Measurements from ENCODE around the gene SETDB2. TPM values are rescaled to one million over a fixed set of nuclear protein-coding genes. Genes with fewer than 3 reads are reported as not detected.

Gene SETDB2
- total RNA-seq, 2 experiments from 2014 or later = 11.3 to 11.5 TPM

- TF ChIP-seq, protein P1, sequence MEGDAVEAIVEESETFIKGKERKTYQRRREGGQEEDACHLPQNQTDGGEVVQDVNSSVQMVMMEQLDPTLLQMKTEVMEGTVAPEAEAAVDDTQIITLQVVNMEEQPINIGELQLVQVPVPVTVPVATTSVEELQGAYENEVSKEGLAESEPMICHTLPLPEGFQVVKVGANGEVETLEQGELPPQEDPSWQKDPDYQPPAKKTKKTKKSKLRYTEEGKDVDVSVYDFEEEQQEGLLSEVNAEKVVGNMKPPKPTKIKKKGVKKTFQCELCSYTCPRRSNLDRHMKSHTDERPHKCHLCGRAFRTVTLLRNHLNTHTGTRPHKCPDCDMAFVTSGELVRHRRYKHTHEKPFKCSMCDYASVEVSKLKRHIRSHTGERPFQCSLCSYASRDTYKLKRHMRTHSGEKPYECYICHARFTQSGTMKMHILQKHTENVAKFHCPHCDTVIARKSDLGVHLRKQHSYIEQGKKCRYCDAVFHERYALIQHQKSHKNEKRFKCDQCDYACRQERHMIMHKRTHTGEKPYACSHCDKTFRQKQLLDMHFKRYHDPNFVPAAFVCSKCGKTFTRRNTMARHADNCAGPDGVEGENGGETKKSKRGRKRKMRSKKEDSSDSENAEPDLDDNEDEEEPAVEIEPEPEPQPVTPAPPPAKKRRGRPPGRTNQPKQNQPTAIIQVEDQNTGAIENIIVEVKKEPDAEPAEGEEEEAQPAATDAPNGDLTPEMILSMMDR (IDR thresholded peaks at IDR 0.05) = no peak
- intact Hi-C loops (cut with micrococcal nuclease) = no loop called here
- Mint-ChIP-seq H3K4me1 (ENCODE audit: low read depth) (peaks cover 56% of the 10 kb centered on the region), H3K9me3 (no peaks in the 10 kb centered on the region), H3K36me3 (ENCODE audit: low read depth) (peaks cover 21% of the 10 kb centered on the region), H3K27me3 (no peaks in the 10 kb centered on the region), H3K4me3 (peak overlapping the region; percentile 89), H3K27ac (peak overlapping the region; percentile 87)
- CTCF ChIA-PET = no interaction called here
- DNase-seq (no peak), ATAC-seq (no peak)
- POLR2A ChIA-PET = interaction anchor here (0.6 to 3.8 kb wide), 6 partner anchors 15 to 222 kb away, joined by 3 to 47 read pairs (median 3); partner anchors contain the start of genes PHF11 and RCBTB1
Observed at GRCh38 chr13:49446473-49446872, 2.4 kb downstream of the SETDB2 start.

GRCh38 chr13:49448753-49449152, 4.7 kb downstream of the SETDB2 start:
- no peak overlapping the region for H3K4me3 Mint-ChIP-seq
- no peaks in the 10 kb centered on the region for H3K27me3 Mint-ChIP-seq
- peak overlapping the region; percentile 7 for H3K27ac Mint-ChIP-seq
- TF ChIP-seq, protein P1 (IDR thresholded peaks at IDR 0.05) = no peak
- ChIA-PET CTCF (no interaction called here), POLR2A (no interaction called here)
- no peaks in the 10 kb centered on the region for H3K9me3 Mint-ChIP-seq
- H3K4me1 Mint-ChIP-seq (ENCODE audit: low read depth) = peaks cover 49% of the 10 kb centered on the region
- intact Hi-C loops (cut with micrococcal nuclease) = no loop called here
- H3K36me3 Mint-ChIP-seq (ENCODE audit: low read depth) = peaks cover 24% of the 10 kb centered on the region
- ATAC-seq (no peak), DNase-seq (no peak)

GRCh38 chr13:49450105-49450819, 6.2 kb downstream of the SETDB2 start:
- peak overlapping the region; percentile 25 for H3K27ac Mint-ChIP-seq
- POLR2A ChIA-PET = interaction anchor here (1.3 kb wide), 1 partner anchor 45 kb away, joined by 6 read pairs; the partner anchor contains the start of gene PHF11
- intact Hi-C loops (cut with micrococcal nuclease) = no loop called here
- DNase-seq (no peak), ATAC-seq (peak; percentile 19)
- TF ChIP-seq, protein P1 (IDR thresholded peaks at IDR 0.05) = no peak
- H3K36me3 Mint-ChIP-seq (ENCODE audit: low read depth) = peaks cover 26% of the 10 kb centered on the region
- CTCF ChIA-PET = no interaction called here
- H3K27me3 Mint-ChIP-seq = no peaks in the 10 kb centered on the region
- no peak overlapping the region for H3K4me3 Mint-ChIP-seq
- H3K9me3 Mint-ChIP-seq = no peaks in the 10 kb centered on the region
- peaks cover 60% of the 10 kb centered on the region for H3K4me1 Mint-ChIP-seq (ENCODE audit: low read depth)

DNA sequence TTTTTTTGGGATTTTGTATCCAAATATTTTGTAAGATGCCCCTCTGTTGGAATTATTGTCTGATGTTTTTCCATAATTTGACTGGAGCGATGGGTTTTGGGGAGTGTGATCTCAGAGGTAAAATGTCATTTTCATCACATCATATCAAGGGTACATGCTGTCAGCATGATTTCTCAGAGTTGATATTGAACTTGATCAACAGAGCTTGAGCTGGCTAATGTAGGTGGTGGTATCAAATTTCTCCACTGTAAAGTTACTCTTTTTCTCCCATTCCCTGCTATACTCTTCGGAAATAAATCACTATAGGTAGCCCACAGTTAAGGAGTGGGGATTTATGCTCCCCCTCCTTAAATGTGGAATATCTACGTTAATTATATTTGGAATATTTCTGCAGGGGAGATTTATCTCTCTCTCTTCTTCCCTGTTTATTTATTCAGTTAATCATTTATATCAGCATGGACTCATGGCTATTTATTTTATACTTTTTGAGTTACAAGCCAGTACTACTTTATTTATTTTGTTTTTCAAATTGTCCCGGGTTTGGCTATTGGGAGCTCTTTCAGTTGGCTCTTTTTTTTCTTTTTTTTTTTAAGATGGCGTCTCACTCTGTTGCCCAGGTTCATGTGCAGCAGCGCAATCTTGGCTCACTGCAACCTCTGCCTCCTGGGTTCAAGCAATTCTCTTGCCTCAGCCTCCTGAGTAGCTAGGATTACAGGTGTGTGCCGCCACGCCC, 8.8 kb downstream of the SETDB2 start:
- TF ChIP-seq, protein P1 (IDR thresholded peaks at IDR 0.05) = no peak
- Mint-ChIP-seq H3K27ac (no peak overlapping the region), H3K9me3 (no peaks in the 10 kb centered on the region), H3K27me3 (no peaks in the 10 kb centered on the region), H3K36me3 (ENCODE audit: low read depth) (peaks cover 22% of the 10 kb centered on the region), H3K4me3 (no peak overlapping the region), H3K4me1 (ENCODE audit: low read depth) (peaks cover 45% of the 10 kb centered on the region)
- ATAC-seq = no peak
- intact Hi-C loops (cut with micrococcal nuclease) = no loop called here
- no peak for DNase-seq
- ChIA-PET POLR2A (interaction anchor here (4.0 kb wide), 1 partner anchor 9 kb away, joined by 21 read pairs; the partner anchor contains the start of genes CAB39L and SETDB2), CTCF (interaction anchor here (0.9 kb wide), 1 partner anchor 15 kb away, joined by 3 read pairs; no protein-coding TSS in a partner anchor)
